T-helper 2 cell treated with Interferon-gamma antibody and Interleukin-4, amounts not matched to agents 100 ng/mL and 5 ng/mL, for 36 hours (primary cell): ENCODE results near the gene PIWIL1. TPM values are rescaled to one million over a fixed set of nuclear protein-coding genes. Genes with fewer than 3 reads are reported as not detected.

Experiments
- intact Hi-C: fragments of 100-400 bp; cut with micrococcal nuclease; formaldehyde crosslinking; loops from one replicate; pipeline ENCODE4 v1.15.1; 2023
- total RNA-seq: library from RNA; stranded (reverse); gene quantifications from 2 replicates; pipeline ENCODE4 v1.2.3, GENCODE V29; 2022

The PIWIL1 gene
- total RNA-seq, 1 donor from 2014 or later: 0.27 TPM

DNA sequence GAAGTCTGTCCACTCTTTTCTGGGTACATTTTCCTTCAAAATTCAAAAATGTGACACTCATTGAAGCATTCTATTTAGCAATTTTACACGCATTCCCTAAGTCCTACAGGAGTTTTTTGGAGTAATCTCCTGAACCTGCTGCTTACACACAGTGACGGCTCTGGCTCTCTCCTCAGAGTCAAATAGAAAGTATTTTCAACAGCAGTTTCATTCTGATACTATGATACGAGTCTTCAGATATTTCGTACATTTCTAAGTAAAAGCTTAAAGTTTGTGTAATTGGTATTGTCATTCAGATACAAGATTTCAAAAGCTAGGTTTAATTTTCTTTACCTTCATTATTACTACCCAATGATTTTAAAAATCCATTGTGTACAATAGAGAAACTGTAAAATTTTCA lies 36.4 kb downstream of the PIWIL1 start:
- intact Hi-C loops: no loop called here

- intact Hi-C loops: no loop called here
Measured at GRCh38 chr12:130375296-130376287, 37.9 kb downstream of the PIWIL1 start.

- intact Hi-C loops: no loop called here
Measured at GRCh38 chr12:130382818-130383217, 45.1 kb downstream of the PIWIL1 start.

GRCh38 chr12:130384234-130384633 lies 46.5 kb downstream of the PIWIL1 start:
- intact Hi-C loops: no loop called here

GRCh38 chr12:130385193-130385592 lies 47.5 kb downstream of the PIWIL1 start:
- intact Hi-C loops: no loop called here

DNA sequence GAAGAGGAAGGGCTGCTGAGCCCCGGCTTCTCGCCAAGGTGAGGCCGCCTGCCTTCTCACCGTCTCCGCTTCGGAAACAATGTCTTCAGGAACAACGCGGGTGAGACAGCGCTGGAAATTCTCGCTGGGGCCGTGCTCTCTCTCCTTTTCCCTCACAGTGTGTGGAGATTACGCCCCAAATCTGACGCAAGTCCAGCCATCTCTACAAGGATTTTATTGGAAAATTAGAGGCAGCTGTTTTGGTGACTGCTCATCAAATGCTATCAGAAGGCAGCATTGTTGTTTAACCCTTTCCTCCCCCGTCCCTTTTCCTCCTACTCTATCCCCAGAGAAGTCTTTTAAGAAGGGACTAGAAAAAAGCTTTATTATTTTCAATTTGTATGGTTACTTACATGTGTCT lies 53.5 kb downstream of the PIWIL1 start:
- intact Hi-C loops: no loop called here

- intact Hi-C loops: no loop called here
Measured at GRCh38 chr12:130394906-130395305, 57.2 kb downstream of the PIWIL1 start.

DNA sequence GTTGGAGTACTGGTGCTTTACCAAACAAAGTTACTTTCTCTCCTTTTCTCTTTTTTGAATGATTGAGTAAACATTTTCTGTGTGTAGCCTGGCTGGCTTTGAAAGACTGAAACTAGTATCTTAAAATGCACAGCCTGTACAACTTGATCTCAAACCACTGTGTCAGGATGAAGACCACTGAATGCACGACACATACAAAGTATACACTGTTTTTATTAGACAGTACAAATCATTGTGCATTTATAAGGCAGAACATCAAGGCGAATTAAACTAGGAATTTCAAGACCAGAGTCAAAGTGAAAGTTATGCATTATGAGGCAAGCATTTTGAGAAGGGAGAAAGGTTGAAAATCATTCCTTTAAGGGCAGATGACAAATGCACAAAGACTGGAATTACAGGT lies 59.0 kb downstream of the PIWIL1 start:
- intact Hi-C loops: no loop called here

DNA sequence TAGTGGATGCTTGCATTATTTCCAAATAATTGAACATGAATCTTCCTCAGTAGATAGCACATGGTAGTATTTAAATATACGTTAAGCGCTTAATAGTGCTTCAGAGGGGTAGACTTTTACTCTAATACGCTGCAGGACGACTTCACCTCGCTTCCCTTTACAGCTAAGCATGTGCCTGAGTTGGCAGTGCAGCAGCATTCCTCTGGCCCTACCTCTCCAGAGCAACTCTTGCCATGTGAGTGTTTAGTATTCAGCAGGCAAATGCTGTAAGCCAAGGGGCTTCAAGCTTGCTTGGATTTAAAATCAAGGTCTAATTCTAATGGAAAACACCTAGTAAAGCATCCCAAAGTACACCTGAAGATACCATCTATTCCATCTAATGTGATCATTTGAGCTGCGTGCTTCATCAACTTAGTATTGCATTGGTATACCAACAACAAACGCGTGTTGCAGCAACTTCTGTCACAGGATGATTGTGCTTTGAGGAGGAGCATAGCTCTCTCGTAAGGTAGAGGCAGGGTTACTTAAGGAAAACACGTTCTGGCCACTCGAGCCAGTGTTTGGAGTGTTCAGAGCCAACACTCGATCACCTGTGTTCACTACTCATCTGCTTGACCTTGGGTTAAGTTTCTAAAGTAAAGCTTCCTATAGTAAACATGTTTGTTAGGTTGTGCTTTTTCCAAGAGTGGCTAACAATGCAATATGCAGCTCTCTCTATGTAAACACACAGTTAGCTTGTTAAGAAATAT lies 60.6 kb downstream of the PIWIL1 start:
- intact Hi-C loops: no loop called here

GRCh38 chr12:130401703-130402102 lies 64.0 kb downstream of the PIWIL1 start:
- intact Hi-C loops: no loop called here

- intact Hi-C loops: no loop called here
Measured at GRCh38 chr12:130405332-130405731, 67.6 kb downstream of the PIWIL1 start.

DNA sequence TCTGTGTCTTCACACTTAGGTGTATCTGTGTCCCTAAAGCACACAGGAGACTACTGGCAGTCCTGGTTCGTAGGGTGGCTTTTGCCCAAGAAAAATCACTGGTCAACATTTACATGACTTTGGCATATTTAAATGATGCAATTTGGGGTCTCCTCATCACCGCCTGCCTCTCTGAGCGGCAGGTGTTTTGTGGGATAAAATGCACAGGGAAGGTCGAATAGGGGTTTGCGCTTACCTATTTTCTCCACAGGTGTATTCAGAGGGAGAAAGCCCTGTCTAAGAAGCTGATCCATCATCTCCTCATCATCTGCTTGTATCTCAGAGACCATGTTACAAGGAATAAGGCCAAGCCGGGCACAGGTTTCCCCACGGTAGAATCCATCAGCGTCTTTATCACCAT lies 74.7 kb downstream of the PIWIL1 start:
- intact Hi-C loops: no loop called here

DNA sequence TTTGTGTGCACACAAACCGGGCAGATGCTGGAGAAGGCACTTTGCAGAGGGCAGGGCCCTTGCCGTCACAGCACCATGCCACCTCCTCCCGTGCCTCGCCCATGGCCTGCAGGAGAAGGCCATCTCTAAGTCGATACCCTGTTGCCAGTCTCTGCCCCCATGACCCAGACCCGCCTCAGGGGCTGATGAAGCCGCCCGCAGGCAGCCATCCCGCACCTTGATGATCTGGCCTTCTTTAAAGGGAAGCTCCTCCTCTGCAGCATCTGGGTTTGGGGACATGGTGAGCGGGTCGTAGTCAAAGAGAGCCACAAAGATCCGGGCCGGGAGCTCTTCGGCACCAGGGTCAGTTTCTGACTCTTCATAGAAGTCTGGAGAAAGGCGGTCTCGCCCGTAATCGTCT lies 76.2 kb downstream of the PIWIL1 start:
- intact Hi-C loops: no loop called here

GRCh38 chr12:130414381-130414780 lies 76.7 kb downstream of the PIWIL1 start:
- intact Hi-C loops: no loop called here

DNA sequence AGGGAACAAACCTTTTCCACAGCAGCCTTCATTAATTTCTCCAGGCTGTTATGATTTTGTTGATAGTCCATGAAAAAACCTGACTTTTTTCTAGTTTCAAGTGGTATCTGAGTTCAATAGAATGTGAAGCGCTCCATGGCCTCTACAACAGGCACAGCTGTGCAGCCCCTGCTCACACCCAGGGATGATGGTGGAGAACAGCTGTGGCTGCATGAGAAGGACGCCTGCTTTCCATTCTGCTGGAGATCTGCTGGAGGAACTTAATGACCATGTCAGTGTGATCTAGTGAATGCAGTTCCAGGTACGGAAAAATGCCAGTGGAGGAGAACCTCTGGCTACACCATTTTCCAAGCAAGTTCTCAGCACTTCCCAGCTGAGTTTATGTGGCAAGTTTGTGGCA lies 80.6 kb downstream of the PIWIL1 start:
- intact Hi-C loops: no loop called here

DNA sequence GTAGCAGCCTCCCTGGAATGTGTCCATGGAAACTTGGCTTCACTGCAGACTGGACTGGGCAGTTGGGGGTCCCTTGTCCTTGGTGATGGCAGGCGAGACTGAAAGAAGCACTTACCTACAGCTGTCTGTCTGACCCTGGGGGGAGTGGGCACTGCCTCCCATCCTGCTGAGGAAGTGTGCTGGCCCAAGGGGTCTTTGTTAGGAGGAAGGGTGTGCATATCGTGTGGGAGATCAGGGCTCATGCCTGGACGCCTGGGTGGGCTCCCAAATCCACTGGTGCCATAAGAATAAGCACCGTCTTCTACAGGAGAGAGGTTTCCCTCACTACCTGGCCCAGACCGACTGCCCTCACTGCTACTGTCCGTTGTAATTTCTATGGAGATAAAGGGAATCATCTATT lies 81.4 kb downstream of the PIWIL1 start:
- intact Hi-C loops: no loop called here

DNA sequence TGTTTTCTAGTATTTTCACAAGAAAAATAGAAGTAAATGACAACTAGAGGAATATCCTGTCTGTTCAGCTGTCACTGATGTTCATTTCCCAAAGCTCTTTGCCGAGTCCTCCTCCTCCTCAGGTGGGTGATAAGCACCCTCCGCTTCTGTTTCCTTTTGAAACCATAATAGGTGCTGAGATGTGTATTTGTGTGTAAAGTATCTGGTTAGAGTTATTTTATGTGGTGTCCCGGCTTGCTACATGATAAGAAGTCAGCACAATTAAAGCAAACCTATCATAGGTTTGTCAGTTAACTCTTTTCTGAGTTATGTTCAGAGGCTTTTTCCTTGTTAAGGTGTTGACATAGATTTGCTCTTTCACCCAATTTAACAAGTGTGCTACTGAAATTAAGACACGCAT lies 82.4 kb downstream of the PIWIL1 start:
- intact Hi-C loops: no loop called here

GRCh38 chr12:130421896-130422295 lies 84.2 kb downstream of the PIWIL1 start:
- intact Hi-C loops: no loop called here
